ENCODE results near the gene ZNF580.

DNA sequence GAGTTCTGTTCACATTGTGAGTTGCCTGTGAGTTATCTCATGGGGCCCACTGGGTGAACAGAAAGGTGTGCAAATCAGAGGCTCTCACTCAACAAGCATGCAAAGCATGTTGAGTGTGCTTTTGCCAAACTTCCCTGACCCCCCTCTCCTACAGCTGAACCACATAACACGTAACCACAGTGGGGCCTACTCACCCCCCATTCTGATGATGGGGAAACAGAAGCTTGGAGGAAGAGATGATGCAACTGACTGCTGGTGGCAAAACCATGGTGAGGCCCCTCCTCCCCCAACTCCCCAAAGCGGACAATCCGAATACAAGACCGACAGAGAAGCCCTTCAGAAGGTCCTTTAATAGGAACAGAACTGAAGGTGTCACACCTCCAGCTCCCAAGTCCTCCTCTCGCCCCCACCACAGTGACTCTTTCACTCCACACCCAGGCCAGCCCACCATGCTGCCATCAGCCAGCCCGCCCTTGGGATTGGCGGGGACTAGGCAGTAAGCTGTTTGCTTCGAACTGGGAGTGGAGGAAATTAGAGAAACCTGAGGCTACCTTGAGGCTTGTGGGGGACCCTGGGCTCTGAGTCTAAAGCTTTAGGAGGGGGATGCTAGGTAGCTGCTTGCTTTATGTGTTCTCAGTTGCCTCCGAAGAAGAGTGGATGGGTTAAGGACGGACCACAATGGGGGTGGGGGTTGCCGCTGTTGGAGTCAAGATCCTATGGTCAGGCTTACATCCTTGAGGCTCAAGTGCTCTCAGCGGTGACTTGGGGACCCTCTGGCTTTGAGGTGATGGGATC, 20.2 kb upstream of the ZNF580 start:
- TF ChIP-seq, protein P1, sequence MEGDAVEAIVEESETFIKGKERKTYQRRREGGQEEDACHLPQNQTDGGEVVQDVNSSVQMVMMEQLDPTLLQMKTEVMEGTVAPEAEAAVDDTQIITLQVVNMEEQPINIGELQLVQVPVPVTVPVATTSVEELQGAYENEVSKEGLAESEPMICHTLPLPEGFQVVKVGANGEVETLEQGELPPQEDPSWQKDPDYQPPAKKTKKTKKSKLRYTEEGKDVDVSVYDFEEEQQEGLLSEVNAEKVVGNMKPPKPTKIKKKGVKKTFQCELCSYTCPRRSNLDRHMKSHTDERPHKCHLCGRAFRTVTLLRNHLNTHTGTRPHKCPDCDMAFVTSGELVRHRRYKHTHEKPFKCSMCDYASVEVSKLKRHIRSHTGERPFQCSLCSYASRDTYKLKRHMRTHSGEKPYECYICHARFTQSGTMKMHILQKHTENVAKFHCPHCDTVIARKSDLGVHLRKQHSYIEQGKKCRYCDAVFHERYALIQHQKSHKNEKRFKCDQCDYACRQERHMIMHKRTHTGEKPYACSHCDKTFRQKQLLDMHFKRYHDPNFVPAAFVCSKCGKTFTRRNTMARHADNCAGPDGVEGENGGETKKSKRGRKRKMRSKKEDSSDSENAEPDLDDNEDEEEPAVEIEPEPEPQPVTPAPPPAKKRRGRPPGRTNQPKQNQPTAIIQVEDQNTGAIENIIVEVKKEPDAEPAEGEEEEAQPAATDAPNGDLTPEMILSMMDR (IDR thresholded peaks at IDR 0.05) = no peak
- no peak for TF ChIP-seq POLR2A (IDR thresholded peaks at IDR 0.05)
